ENCODE results near the gene TEAD4. TPM values are rescaled to one million over a fixed set of nuclear protein-coding genes. Genes with fewer than 3 reads are reported as not detected.

TEAD4 gene
- total RNA-seq, 1 donor = 15.2 TPM

GRCh38 chr12:3022961-3023360, 63.8 kb downstream of the TEAD4 start:
- no peaks in the 10 kb centered on the region for H3K4me1 ChIP-seq (ENCODE audit: insufficient read depth, low read length)
- no peak overlapping the region for H2AFZ ChIP-seq (ENCODE audit: low read length)
- peaks cover 45% of the 10 kb centered on the region for H3K36me3 ChIP-seq (ENCODE audit: insufficient read depth, low read length)
- no peaks in the 10 kb centered on the region for H3K9me3 ChIP-seq (ENCODE audit: low read depth, low read length)
- H3K79me2 ChIP-seq (ENCODE audit: insufficient read depth, low read length) = no peaks in the 10 kb centered on the region
- no peak overlapping the region for H3K4me2 ChIP-seq (ENCODE audit: insufficient read depth, low read length)
- H4K20me1 ChIP-seq (ENCODE audit: insufficient read depth, low read length) = no peaks in the 10 kb centered on the region
- TF ChIP-seq CTCF (IDR thresholded peaks at IDR 0.05; ENCODE audit: extremely low read depth, low read depth, low read length) = no peak
- no peaks in the 10 kb centered on the region for H3K27me3 ChIP-seq (ENCODE audit: insufficient read depth, low read length)
- DNase-seq (ENCODE audit: insufficient read length, low spot score, missing footprints) = peak; percentile 47
- no peak overlapping the region for H3K4me3 ChIP-seq (ENCODE audit: insufficient read depth, low read length)
- H3K27ac ChIP-seq (ENCODE audit: low read depth, low read length) = no peak overlapping the region

- H3K36me3 ChIP-seq (ENCODE audit: insufficient read depth, low read length) = peaks cover 30% of the 10 kb centered on the region
- no peak for TF ChIP-seq CTCF (IDR thresholded peaks at IDR 0.05; ENCODE audit: extremely low read depth, low read depth, low read length)
Observed at GRCh38 chr12:3028108-3028507, 68.9 kb downstream of the TEAD4 start.

GRCh38 chr12:3030821-3031429, 71.7 kb downstream of the TEAD4 start:
- Histone ChIP-seq H3K4me3 (ENCODE audit: insufficient read depth, low read length) (no peak overlapping the region), H3K27me3 (ENCODE audit: insufficient read depth, low read length) (no peaks in the 10 kb centered on the region), H4K20me1 (ENCODE audit: insufficient read depth, low read length) (peaks cover 2% of the 10 kb centered on the region), H3K4me2 (ENCODE audit: insufficient read depth, low read length) (no peak overlapping the region), H3K79me2 (ENCODE audit: insufficient read depth, low read length) (no peaks in the 10 kb centered on the region), H3K36me3 (ENCODE audit: insufficient read depth, low read length) (peaks cover 33% of the 10 kb centered on the region), H2AFZ (ENCODE audit: low read length) (no peak overlapping the region), H3K4me1 (ENCODE audit: insufficient read depth, low read length) (peaks cover 10% of the 10 kb centered on the region), H3K27ac (ENCODE audit: low read depth, low read length) (peak overlapping the region; percentile 45), H3K9me3 (ENCODE audit: low read depth, low read length) (no peaks in the 10 kb centered on the region)
- TF ChIP-seq CTCF (IDR thresholded peaks at IDR 0.05; ENCODE audit: extremely low read depth, low read depth, low read length) = no peak
- DNase-seq (ENCODE audit: insufficient read length, low spot score, missing footprints) = peak; percentile 87

More at GRCh38 chr12:3028108-3028507, 68.9 kb downstream of the TEAD4 start:
- Histone ChIP-seq H3K9me3 (ENCODE audit: low read depth, low read length) (no peaks in the 10 kb centered on the region), H3K4me1 (ENCODE audit: insufficient read depth, low read length) (peaks cover 6% of the 10 kb centered on the region), H3K27ac (ENCODE audit: low read depth, low read length) (no peak overlapping the region), H3K27me3 (ENCODE audit: insufficient read depth, low read length) (no peaks in the 10 kb centered on the region), H3K4me2 (ENCODE audit: insufficient read depth, low read length) (no peak overlapping the region), H3K4me3 (ENCODE audit: insufficient read depth, low read length) (no peak overlapping the region), H4K20me1 (ENCODE audit: insufficient read depth, low read length) (no peaks in the 10 kb centered on the region), H3K79me2 (ENCODE audit: insufficient read depth, low read length) (no peaks in the 10 kb centered on the region), H2AFZ (ENCODE audit: low read length) (no peak overlapping the region)
- DNase-seq (ENCODE audit: insufficient read length, low spot score, missing footprints) = no peak

GRCh38 chr12:3032161-3032560, 73.0 kb downstream of the TEAD4 start:
- H3K4me1 ChIP-seq (ENCODE audit: insufficient read depth, low read length) = peaks cover 10% of the 10 kb centered on the region
- peaks cover 29% of the 10 kb centered on the region for H3K36me3 ChIP-seq (ENCODE audit: insufficient read depth, low read length)
- no peak overlapping the region for H3K4me2 ChIP-seq (ENCODE audit: insufficient read depth, low read length)
- no peak overlapping the region for H2AFZ ChIP-seq (ENCODE audit: low read length)
- no peak for TF ChIP-seq CTCF (IDR thresholded peaks at IDR 0.05; ENCODE audit: extremely low read depth, low read depth, low read length)
- no peaks in the 10 kb centered on the region for H3K9me3 ChIP-seq (ENCODE audit: low read depth, low read length)
- H3K27me3 ChIP-seq (ENCODE audit: insufficient read depth, low read length) = no peaks in the 10 kb centered on the region
- no peak overlapping the region for H3K4me3 ChIP-seq (ENCODE audit: insufficient read depth, low read length)
- no peaks in the 10 kb centered on the region for H3K79me2 ChIP-seq (ENCODE audit: insufficient read depth, low read length)
- peaks cover 8% of the 10 kb centered on the region for H4K20me1 ChIP-seq (ENCODE audit: insufficient read depth, low read length)
- DNase-seq (ENCODE audit: insufficient read length, low spot score, missing footprints) = peak; percentile 57
- no peak overlapping the region for H3K27ac ChIP-seq (ENCODE audit: low read depth, low read length)

Data from osteoblast (primary cell).